Duodenal mucosa (tissue), 2 donors: Measurements from ENCODE around the gene OSCP1.
A peak's percentile ranks its signal among the peaks of the same experiment; 100 is the strongest.

Source experiments
- H3K27ac ChIP-seq: one replicate; pipeline ENCODE4 v1.7.0; 2013; ENCODE audit warnings: low read depth, low read length
- H3K27me3 ChIP-seq, 2 donors: one replicate each; pipeline ENCODE4 v1.7.0; 2013; ENCODE audit warnings: low read length in 2 of 2, control low read depth in 1 of 2; ENCODE audit not compliant: insufficient read depth in 2 of 2, control insufficient read depth in 1 of 2
- H3K36me3 ChIP-seq, 2 donors: one replicate each; pipeline ENCODE4 v1.7.0; 2013; ENCODE audit warnings: low read length in 2 of 2, control low read depth in 1 of 2; ENCODE audit not compliant: insufficient read depth in 2 of 2, control insufficient read depth in 1 of 2
- H3K4me1 ChIP-seq, 2 donors: one replicate each; pipeline ENCODE4 v1.7.0; 2013; ENCODE audit warnings: low read length in 2 of 2, control low read depth in 1 of 2; ENCODE audit not compliant: insufficient read depth in 2 of 2, control insufficient read depth in 1 of 2
- H3K4me3 ChIP-seq, 2 donors: one replicate each; pipeline ENCODE4 v1.7.0; 2013; ENCODE audit warnings: low read length in 2 of 2, low read depth in 1 of 2
- H3K9ac ChIP-seq, 2 donors: one replicate each; pipeline ENCODE4 v1.7.0; 2013; ENCODE audit warnings: low read length in 2 of 2, low read depth in 1 of 2
- H3K9me3 ChIP-seq, 2 donors: one replicate each; pipeline ENCODE4 v1.7.0; 2013; ENCODE audit warnings: low read length in 2 of 2, control low read depth in 1 of 2; ENCODE audit not compliant: control insufficient read depth in 1 of 2

The OSCP1 gene

DNA sequence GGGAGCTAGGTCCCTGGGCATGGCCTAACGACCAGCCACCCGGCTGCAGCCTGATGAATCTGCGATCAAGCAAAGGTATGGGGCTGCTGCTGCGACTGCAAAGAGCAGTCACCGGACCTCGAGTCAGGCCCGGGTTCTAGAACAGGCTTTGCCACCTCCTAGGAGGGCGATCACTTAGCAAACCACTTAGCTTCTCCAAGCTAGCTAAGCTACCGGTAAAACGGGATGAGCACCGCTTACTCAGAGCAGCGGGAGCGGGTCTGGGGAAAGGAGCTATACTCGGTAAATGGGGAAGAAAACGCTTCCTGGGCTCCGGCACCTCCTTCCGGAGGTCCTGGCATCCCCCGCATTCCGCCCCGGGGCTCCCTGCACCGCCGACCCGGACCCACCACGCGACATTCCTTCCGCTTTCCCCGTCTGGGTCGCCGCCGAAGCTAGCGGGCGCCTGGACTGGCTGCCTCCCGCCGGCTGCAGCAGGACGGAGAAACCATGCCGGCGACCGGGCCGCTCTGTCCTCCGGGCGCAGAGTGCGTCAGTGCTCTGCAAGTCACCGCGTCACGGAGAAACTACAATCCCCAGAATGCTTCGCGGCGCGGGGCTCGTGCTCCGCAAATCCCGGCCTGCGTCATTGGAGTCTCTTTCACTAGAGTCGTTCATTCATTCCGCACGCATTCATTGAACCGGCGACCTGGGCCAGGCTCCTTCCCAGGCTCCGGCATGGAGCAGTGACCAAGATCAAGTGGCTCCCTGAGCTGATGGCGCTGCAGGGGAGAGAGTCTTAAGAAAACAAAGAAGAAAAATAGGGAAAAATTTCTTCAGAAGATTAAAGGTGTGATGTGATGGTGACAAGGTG lies 52.6 kb downstream of the OSCP1 start, which contains the start of gene LSM10:
TSS of gene LSM10 (minus strand) at position 531 of the 853 bp plus-strand sequence. CDS start 3,779 bp downstream, outside the sequence.
- peak within 1 kb of the TSS; percentile 95 to 97 for H3K4me3 ChIP-seq
- H3K27ac ChIP-seq, result peak within 1 kb of the TSS; percentile 74
- no peaks in the 10 kb centered on the region for H3K27me3 ChIP-seq
- H3K36me3 ChIP-seq, result peaks cover 5 to 16% of the 10 kb centered on the region in 2 donors
- no peaks in the 10 kb centered on the region for H3K9me3 ChIP-seq
- peak within 1 kb of the TSS; percentile 86 to 92 for H3K9ac ChIP-seq
- H3K4me1 ChIP-seq, result peaks cover 8 to 16% of the 10 kb centered on the region in 2 donors

DNA sequence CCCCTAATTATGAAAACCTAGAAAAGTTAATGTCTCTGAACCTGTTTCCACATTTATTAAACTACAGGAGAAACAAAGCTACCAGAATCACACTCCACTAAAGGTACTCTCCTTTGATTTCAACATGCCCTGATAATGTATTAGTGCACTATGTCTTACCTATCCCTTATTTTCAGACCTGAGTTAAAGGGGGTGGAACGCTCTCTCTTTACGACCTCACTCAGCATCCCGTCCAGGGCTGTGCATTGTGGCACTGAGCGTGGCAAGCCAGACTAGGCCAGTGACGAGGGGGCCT lies 53.2 kb downstream of the OSCP1 start:
- Histone ChIP-seq H3K4me1 (peaks cover 8 to 16% of the 10 kb centered on the region in 2 donors), H3K9ac (peak overlapping the region; percentile 86 to 92), H3K9me3 (no peaks in the 10 kb centered on the region), H3K4me3 (peak overlapping the region; percentile 95 to 97), H3K27me3 (no peaks in the 10 kb centered on the region), H3K36me3 (peaks cover 5 to 21% of the 10 kb centered on the region in 2 donors), H3K27ac (peak overlapping the region; percentile 74)

- H3K4me3 ChIP-seq, result no peak overlapping the region
- no peak overlapping the region for H3K9ac ChIP-seq
- H3K36me3 ChIP-seq, result peaks cover 9 to 26% of the 10 kb centered on the region in 2 donors
- H3K4me1 ChIP-seq, result peaks cover 8 to 13% of the 10 kb centered on the region in 2 donors
- H3K27ac ChIP-seq, result no peak overlapping the region
- H3K27me3 ChIP-seq, result no peaks in the 10 kb centered on the region
- no peaks in the 10 kb centered on the region for H3K9me3 ChIP-seq
These were observed 53.9 kb downstream of the OSCP1 start for GRCh38 chr1:36396359-36396758.

DNA sequence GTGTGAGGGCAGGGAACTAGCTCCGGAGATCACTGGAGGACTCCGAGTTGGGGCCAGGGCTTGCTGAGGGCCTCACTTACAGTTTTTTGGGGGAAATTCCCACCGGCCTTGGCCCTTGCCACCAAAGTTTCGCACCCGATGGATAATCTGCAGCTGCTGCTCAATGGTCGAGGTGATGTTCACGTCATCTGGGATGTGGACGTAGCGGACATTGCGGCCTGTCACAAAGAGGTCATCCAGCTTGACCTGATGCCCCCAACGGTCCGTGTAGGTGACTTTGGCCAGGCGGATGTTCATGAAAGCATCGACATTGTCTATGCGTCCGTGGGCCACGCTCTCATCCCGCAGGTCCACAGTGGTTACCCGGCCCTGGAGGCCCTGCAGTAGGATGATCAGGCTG lies 56.6 kb downstream of the OSCP1 start:
- H3K4me1 ChIP-seq, result peaks cover 8 to 15% of the 10 kb centered on the region in 2 donors
- H3K9me3 ChIP-seq, result no peaks in the 10 kb centered on the region
- H3K27ac ChIP-seq, result no peak overlapping the region
- no peaks in the 10 kb centered on the region for H3K27me3 ChIP-seq
- H3K9ac ChIP-seq, result no peak overlapping the region
- peaks cover 14 to 39% of the 10 kb centered on the region in 2 donors for H3K36me3 ChIP-seq
- H3K4me3 ChIP-seq, result no peak overlapping the region

DNA sequence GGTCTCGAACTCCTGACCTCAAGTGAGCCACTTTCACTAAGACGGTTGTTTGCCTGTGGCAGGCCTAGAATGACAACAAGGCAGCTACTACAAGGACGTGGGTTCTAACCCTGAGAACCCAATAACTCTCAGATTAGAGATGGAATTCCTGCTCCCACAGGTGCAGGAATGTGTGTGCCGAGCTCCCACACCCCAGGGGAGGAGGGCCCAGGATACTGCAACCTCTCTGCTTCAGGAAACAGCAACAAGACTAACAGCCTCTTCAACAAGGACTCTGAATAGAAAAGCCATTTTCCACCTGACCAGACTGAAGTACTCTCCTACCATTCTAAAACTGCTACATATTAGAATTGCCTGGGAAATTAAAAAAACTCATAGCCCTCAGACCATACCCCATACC lies 57.4 kb downstream of the OSCP1 start:
- Histone ChIP-seq H3K4me3 (no peak overlapping the region), H3K4me1 (peaks cover 10 to 14% of the 10 kb centered on the region in 2 donors), H3K27ac (no peak overlapping the region), H3K36me3 (peaks cover 14 to 39% of the 10 kb centered on the region in 2 donors), H3K9me3 (no peaks in the 10 kb centered on the region), H3K27me3 (no peaks in the 10 kb centered on the region), H3K9ac (no peak overlapping the region)

GRCh38 chr1:36391271-36391670 lies 59.0 kb downstream of the OSCP1 start:
- Histone ChIP-seq H3K4me1 (peaks cover 18 to 22% of the 10 kb centered on the region in 2 donors), H3K27me3 (no peaks in the 10 kb centered on the region), H3K36me3 (peaks cover 14 to 39% of the 10 kb centered on the region in 2 donors), H3K4me3 (no peak overlapping the region), H3K27ac (no peak overlapping the region), H3K9me3 (no peaks in the 10 kb centered on the region), H3K9ac (no peak overlapping the region)

DNA sequence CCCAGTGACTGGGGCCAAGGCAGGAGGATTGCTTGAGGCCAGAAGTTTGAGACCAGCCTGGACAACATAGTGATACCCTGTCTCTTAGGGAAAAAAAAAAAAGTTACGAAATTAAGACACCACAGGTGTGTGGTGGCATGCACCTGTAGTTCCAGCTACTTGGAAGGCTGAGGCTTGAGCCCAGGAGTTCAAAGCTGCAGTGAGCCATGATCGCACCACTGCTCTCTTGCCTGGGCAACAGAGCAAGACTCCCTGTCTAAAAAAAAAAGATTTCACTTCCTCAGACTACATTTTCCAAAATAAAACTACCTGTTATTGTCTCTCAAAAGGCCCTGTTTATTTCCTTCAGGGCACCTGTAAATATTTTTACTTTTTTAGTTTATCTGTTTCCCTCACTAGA lies 59.8 kb downstream of the OSCP1 start:
- Histone ChIP-seq H3K4me3 (no peak overlapping the region), H3K9me3 (no peaks in the 10 kb centered on the region), H3K4me1 (peaks cover 16 to 21% of the 10 kb centered on the region in 2 donors), H3K36me3 (peaks cover 14 to 39% of the 10 kb centered on the region in 2 donors), H3K9ac (no peak overlapping the region), H3K27ac (no peak overlapping the region), H3K27me3 (no peaks in the 10 kb centered on the region)

DNA sequence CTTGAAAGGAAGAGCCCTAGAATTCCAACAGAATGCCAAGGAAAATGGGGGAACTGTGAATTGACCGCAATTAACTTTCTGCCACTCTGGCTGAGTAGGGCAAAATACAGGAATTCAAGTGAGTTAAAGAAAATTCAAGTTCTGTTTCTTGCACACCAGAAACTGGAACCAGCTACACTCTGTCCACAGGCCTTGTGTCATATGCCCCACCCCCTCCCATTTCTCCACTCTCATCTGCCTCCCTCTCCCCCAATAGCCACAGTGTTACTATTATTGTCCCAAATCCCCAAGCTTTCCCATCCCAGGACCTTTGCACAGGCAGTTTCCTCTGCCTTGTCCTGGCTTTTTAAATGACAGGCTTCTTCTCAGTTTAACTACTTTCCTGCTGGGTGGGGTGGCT lies 60.3 kb downstream of the OSCP1 start:
- H3K9ac ChIP-seq, result no peak overlapping the region
- peaks cover 16 to 21% of the 10 kb centered on the region in 2 donors for H3K4me1 ChIP-seq
- no peak overlapping the region for H3K4me3 ChIP-seq
- no peaks in the 10 kb centered on the region for H3K9me3 ChIP-seq
- peaks cover 14 to 39% of the 10 kb centered on the region in 2 donors for H3K36me3 ChIP-seq
- H3K27me3 ChIP-seq, result no peaks in the 10 kb centered on the region
- H3K27ac ChIP-seq, result no peak overlapping the region

DNA sequence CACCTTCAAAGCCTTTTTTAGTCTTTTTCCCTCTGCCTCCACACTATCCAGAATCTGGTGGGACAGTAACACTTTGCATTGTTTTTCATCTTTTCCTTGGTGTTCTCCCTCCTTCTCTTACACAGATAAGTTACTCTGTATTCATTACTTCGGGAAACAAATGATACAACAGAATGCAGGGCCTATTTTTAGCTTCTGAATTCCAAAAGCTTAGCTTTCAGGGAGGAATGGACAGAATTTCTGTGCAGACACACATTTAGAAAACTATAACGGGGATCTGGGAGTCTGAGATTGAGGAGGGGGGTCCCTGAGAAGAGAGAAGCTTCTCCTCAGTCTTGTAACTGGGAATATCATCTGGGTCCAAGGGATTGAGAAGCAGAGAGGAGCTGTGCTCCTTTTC lies 61.0 kb downstream of the OSCP1 start:
- no peak overlapping the region for H3K4me3 ChIP-seq

DNA sequence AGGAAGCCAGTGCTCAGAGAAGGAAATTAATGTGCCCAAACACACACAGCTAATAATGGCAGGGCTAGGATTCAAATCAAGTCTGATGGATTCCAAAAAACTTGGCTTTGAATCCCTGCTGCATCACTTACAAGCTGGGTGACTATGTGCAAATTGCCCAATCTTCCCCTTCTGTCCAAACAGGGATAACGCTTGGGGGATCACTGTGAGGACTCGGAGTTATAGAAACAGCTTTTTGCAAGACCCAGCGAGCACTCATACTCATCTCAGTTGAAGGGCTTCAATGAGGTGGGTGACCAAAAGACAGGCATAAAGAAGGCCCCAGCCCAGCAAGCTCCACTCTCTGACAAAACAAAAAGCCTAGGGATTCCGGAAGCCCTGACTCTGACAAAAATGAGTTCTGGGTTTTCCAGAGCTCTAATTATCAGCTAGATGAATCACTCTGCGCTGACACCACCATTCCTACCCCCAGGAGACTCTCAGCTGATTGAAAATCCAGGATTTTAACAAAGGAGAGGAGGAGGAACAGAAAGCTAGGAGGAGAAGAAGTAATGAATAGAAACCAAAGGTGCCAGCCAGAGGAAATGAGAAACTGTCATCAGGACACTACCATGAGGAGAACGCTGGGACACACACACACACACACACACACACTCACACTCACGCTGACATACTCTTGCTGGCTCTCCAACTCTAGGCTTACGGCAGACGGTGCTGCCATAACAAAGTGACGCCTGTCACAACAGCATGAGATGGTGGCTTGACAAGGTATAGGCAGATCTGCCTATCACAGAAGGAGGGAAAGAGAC lies 62.9 kb downstream of the OSCP1 start:
- H3K27me3 ChIP-seq, result no peaks in the 10 kb centered on the region
- peak overlapping the region; percentile 87 to 88 for H3K9ac ChIP-seq
- H3K9me3 ChIP-seq, result no peaks in the 10 kb centered on the region
- peaks cover 32 to 38% of the 10 kb centered on the region in 2 donors for H3K4me1 ChIP-seq
- H3K36me3 ChIP-seq, result peaks cover 9 to 21% of the 10 kb centered on the region in 2 donors
- peak overlapping the region; percentile 74 to 84 for H3K4me3 ChIP-seq
- H3K27ac ChIP-seq, result peak overlapping the region; percentile 92

More for the DNA sequence above, 61.0 kb downstream of the OSCP1 start:
- Histone ChIP-seq H3K4me1 (peaks cover 20 to 28% of the 10 kb centered on the region in 2 donors), H3K27ac (no peak overlapping the region), H3K36me3 (peaks cover 14 to 39% of the 10 kb centered on the region in 2 donors), H3K9ac (no peak overlapping the region), H3K27me3 (no peaks in the 10 kb centered on the region), H3K9me3 (no peaks in the 10 kb centered on the region)
